ENCODE data around the gene DIPK1B.

DNA sequence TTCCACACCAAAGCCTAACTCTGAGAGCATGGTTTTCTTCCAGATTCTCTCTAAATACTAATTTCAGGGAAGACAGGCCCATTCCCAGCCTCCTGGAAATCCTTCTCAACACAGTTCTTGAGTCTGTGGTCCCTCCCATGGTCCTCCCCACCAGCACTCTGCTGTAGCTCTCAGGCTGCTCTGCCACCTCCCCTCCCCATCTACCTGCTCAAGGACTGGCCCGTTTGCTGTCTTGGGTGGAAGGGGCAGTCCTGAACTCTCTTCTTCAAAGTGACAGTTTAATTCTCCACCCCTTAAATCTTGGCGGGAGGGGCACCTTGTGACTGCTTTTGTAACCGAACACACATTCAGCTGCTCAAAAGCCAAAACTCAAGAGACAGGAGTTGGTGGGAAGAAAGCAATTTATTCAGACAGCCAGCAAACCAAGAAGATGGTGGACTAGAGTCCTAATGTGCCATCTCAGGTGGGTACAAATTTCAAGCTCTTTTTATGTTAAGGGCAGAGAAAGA is 59.6 kb downstream of the DIPK1B start:
- TF ChIP-seq, protein P1, sequence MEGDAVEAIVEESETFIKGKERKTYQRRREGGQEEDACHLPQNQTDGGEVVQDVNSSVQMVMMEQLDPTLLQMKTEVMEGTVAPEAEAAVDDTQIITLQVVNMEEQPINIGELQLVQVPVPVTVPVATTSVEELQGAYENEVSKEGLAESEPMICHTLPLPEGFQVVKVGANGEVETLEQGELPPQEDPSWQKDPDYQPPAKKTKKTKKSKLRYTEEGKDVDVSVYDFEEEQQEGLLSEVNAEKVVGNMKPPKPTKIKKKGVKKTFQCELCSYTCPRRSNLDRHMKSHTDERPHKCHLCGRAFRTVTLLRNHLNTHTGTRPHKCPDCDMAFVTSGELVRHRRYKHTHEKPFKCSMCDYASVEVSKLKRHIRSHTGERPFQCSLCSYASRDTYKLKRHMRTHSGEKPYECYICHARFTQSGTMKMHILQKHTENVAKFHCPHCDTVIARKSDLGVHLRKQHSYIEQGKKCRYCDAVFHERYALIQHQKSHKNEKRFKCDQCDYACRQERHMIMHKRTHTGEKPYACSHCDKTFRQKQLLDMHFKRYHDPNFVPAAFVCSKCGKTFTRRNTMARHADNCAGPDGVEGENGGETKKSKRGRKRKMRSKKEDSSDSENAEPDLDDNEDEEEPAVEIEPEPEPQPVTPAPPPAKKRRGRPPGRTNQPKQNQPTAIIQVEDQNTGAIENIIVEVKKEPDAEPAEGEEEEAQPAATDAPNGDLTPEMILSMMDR (tag by site-specific recombination; IDR thresholded peaks at IDR 0.05), result no peak
- TF ChIP-seq, protein P2, sequence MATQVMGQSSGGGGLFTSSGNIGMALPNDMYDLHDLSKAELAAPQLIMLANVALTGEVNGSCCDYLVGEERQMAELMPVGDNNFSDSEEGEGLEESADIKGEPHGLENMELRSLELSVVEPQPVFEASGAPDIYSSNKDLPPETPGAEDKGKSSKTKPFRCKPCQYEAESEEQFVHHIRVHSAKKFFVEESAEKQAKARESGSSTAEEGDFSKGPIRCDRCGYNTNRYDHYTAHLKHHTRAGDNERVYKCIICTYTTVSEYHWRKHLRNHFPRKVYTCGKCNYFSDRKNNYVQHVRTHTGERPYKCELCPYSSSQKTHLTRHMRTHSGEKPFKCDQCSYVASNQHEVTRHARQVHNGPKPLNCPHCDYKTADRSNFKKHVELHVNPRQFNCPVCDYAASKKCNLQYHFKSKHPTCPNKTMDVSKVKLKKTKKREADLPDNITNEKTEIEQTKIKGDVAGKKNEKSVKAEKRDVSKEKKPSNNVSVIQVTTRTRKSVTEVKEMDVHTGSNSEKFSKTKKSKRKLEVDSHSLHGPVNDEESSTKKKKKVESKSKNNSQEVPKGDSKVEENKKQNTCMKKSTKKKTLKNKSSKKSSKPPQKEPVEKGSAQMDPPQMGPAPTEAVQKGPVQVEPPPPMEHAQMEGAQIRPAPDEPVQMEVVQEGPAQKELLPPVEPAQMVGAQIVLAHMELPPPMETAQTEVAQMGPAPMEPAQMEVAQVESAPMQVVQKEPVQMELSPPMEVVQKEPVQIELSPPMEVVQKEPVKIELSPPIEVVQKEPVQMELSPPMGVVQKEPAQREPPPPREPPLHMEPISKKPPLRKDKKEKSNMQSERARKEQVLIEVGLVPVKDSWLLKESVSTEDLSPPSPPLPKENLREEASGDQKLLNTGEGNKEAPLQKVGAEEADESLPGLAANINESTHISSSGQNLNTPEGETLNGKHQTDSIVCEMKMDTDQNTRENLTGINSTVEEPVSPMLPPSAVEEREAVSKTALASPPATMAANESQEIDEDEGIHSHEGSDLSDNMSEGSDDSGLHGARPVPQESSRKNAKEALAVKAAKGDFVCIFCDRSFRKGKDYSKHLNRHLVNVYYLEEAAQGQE (tag by site-specific recombination; IDR thresholded peaks at IDR 0.05), result no peak
- TF ChIP-seq ZNF24 (tag by site-specific recombination; IDR thresholded peaks at IDR 0.05) (no peak), ZNF214 (tag by site-specific recombination; IDR thresholded peaks at IDR 0.05; ENCODE audit: borderline replicate concordance) (no peak)
- TF ChIP-seq, protein P3, sequence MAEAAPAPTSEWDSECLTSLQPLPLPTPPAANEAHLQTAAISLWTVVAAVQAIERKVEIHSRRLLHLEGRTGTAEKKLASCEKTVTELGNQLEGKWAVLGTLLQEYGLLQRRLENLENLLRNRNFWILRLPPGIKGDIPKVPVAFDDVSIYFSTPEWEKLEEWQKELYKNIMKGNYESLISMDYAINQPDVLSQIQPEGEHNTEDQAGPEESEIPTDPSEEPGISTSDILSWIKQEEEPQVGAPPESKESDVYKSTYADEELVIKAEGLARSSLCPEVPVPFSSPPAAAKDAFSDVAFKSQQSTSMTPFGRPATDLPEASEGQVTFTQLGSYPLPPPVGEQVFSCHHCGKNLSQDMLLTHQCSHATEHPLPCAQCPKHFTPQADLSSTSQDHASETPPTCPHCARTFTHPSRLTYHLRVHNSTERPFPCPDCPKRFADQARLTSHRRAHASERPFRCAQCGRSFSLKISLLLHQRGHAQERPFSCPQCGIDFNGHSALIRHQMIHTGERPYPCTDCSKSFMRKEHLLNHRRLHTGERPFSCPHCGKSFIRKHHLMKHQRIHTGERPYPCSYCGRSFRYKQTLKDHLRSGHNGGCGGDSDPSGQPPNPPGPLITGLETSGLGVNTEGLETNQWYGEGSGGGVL (tag by site-specific recombination; IDR thresholded peaks at IDR 0.05), result no peak

All from HEK293 (cell line).